GM18520 (cell line): Measurements from ENCODE around the gene CNNM1.

Source experiments
- ATAC-seq: cut with Tn5 transposase; IDR thresholded peaks from one replicate; pipeline ENCODE4 v1.9.1; 2021; ENCODE audit not compliant: unreplicated experiment

CNNM1 gene

GRCh38 chr10:99370993-99371392 lies 41.8 kb downstream of the CNNM1 start:
- ATAC-seq, result peak; percentile 72

- ATAC-seq, result no peak
Observed at GRCh38 chr10:99372546-99373271, 43.6 kb downstream of the CNNM1 start.

GRCh38 chr10:99374526-99374925 lies 45.4 kb downstream of the CNNM1 start:
- no peak for ATAC-seq

GRCh38 chr10:99374972-99375371 lies 45.8 kb downstream of the CNNM1 start:
- no peak for ATAC-seq

- ATAC-seq, result no peak
Observed at GRCh38 chr10:99375426-99375825, 46.3 kb downstream of the CNNM1 start.

- ATAC-seq, result no peak
Observed at GRCh38 chr10:99382176-99382575, 53.0 kb downstream of the CNNM1 start.

GRCh38 chr10:99387071-99387470 lies 57.9 kb downstream of the CNNM1 start:
- no peak for ATAC-seq

GRCh38 chr10:99387541-99387940 lies 58.4 kb downstream of the CNNM1 start:
- ATAC-seq, result no peak

- ATAC-seq, result no peak
Observed at GRCh38 chr10:99389729-99390480, 60.7 kb downstream of the CNNM1 start.

- ATAC-seq, result no peak
Observed at GRCh38 chr10:99391346-99391745, 62.2 kb downstream of the CNNM1 start.

GRCh38 chr10:99393036-99393435 lies 63.9 kb downstream of the CNNM1 start:
- no peak for ATAC-seq

GRCh38 chr10:99393683-99394082 lies 64.5 kb downstream of the CNNM1 start:
- ATAC-seq, result no peak

GRCh38 chr10:99394256-99394655 lies 65.1 kb downstream of the CNNM1 start:
- ATAC-seq, result no peak

GRCh38 chr10:99394761-99395386 lies 65.7 kb downstream of the CNNM1 start:
- ATAC-seq, result no peak

GRCh38 chr10:99395750-99396445 lies 66.7 kb downstream of the CNNM1 start:
- ATAC-seq, result no peak

- no peak for ATAC-seq
Observed at GRCh38 chr10:99396471-99396870, 67.3 kb downstream of the CNNM1 start.

GRCh38 chr10:99399664-99400063 lies 70.5 kb downstream of the CNNM1 start:
- no peak for ATAC-seq

- no peak for ATAC-seq
Observed at GRCh38 chr10:99403674-99404073, 74.5 kb downstream of the CNNM1 start.

- no peak for ATAC-seq
Observed at GRCh38 chr10:99406149-99406548, 77.0 kb downstream of the CNNM1 start.

GRCh38 chr10:99410146-99410545 lies 81.0 kb downstream of the CNNM1 start:
- no peak for ATAC-seq

- ATAC-seq, result no peak
Observed at GRCh38 chr10:99410876-99411275, 81.7 kb downstream of the CNNM1 start.
